ENCODE results near the gene SHPK. TPM values are rescaled to one million over a fixed set of nuclear protein-coding genes. Genes with fewer than 3 reads are reported as not detected.
A peak's percentile ranks its signal among the peaks of the same experiment; 100 is the strongest.

The SHPK gene
- total and polyA plus RNA-seq, 9 of the 15 experiments (the other 6 are each of a cell fraction or from before 2014, with no cell fraction given): 2.5 to 16.3 (median 11.8) TPM

- TF ChIP-seq CTCF (IDR thresholded peaks at IDR 0.05 in 2 of 3, conservative IDR thresholded peaks at IDR 0.05 in 1 of 3; ENCODE audit: insufficient read depth in 2 of 3, low read depth in 1 of 3, low read length in 3 of 3): peak in 1 of 3 experiments; percentile 8; a peak in 1 of 6 replicates
- TF ChIP-seq NCOR1 (IDR thresholded peaks at IDR 0.05): peak; percentile 55
- peak; percentile 19; the same call in 1 of the 2 replicates for TF ChIP-seq MXI1 (IDR thresholded peaks at IDR 0.05; ENCODE audit: low read depth, low read length)
- peak in 1 of 2 experiments; percentile 36; a peak in 1 of 4 replicates for TF ChIP-seq MAZ (CRISPR knock-in tag; conservative IDR thresholded peaks at IDR 0.05 in 1 of 2, IDR thresholded peaks at IDR 0.05 in 1 of 2)
- peak; percentile 80 for TF ChIP-seq ATF3 (IDR thresholded peaks at IDR 0.05)
- no peak for TF ChIP-seq ATF3 (CRISPR knock-in tag; conservative IDR thresholded peaks at IDR 0.05)
- TF ChIP-seq ZSCAN29 (IDR thresholded peaks at IDR 0.05): no peak
- no peak for TF ChIP-seq GTF2F1 (IDR thresholded peaks at IDR 0.05; ENCODE audit: low read depth, low read length)
- 0 out of 2 replicates have a peak, but pooled peaks have one; percentile 12 for TF ChIP-seq STAT5A (IDR thresholded peaks at IDR 0.05; ENCODE audit: borderline replicate concordance, low read length)
- peak; percentile 83 to 86 for TF ChIP-seq KDM1A (IDR thresholded peaks at IDR 0.05)
- TF ChIP-seq L3MBTL2 (IDR thresholded peaks at IDR 0.05): peak; percentile 80; the same call in 1 of the 2 replicates
- 0 out of 2 replicates have a peak, but pooled peaks have one; percentile 7 for TF ChIP-seq ZBTB40 (IDR thresholded peaks at IDR 0.05)
- TF ChIP-seq ZBTB40 (CRISPR knock-in tag; IDR thresholded peaks at IDR 0.05): no peak
- TF ChIP-seq RAD51 (IDR thresholded peaks at IDR 0.05; ENCODE audit: borderline replicate concordance, low read depth): peak; percentile 44; the same call in 1 of the 2 replicates
- TF ChIP-seq ETS1 (conservative IDR thresholded peaks at IDR 0.05; ENCODE audit: control insufficient read depth, low read depth, low read length): no peak
Observed at GRCh38 chr17:3639981-3640596, 4.0 kb upstream of the SHPK start (continued).

All from K562 (cell line).